Neural progenitor cell (in vitro differentiated cells): ENCODE measurements around the gene TSPEAR.

Experiments used
- CTCF ChIP-seq: fragments of 200-600 bp; sonication (generic); IDR thresholded peaks from 2 replicates; pipeline ENCODE4 v1.5.1; 2017; ENCODE audit warnings: antibody characterized with exemption, mild to moderate bottlenecking
- EZH2phosphoT487 ChIP-seq: fragments of 200-600 bp; sonication (generic); IDR thresholded peaks from 2 replicates; pipeline ENCODE4 v1.6.1; 2017; ENCODE audit warnings: antibody characterized with exemption

GRCh38 chr21:44456915-44457736, 254.2 kb downstream of the TSPEAR start:
- TF ChIP-seq EZH2phosphoT487 (no peak), CTCF (no peak)
